CD4-positive, alpha-beta T cell treated with Interleukin-2 at 100 ng/mL for 4 hours (primary cell): ENCODE data around the gene DGKZ.

ENCODE experiments used
- DNase-seq: peaks from one replicate; pipeline ENCODE4 v3.0.0-alpha.2; 2020; ENCODE audit warnings: low spot score

Gene DGKZ

DNA sequence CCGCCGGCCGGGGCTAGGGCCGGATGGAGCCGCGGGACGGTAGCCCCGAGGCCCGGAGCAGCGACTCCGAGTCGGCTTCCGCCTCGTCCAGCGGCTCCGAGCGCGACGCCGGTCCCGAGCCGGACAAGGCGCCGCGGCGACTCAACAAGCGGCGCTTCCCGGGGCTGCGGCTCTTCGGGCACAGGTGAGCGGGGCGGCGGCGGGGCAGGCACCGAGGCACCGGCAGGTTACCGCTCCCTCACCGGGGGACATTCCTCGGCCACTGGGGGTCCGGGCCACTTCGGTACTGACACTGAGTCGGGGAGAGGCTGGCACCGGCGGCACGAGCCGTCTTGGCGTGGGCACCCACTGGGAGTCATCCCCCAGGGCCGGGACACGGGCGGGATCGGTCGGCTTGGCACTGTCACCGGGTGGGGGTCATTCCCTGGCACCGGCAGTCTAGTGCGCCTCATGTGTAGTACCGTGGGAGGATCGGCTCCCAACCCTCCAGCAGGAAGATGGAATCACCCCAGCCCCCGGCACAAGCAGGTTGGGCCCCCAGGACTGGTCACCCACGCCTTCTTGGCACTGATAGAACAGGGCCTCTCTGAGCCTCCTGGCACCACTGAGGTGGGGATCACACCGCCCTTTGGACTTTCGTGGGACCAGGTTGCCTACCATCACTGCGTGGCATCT lies 511 bp downstream of the DGKZ start:
- no peak for DNase-seq

DNA sequence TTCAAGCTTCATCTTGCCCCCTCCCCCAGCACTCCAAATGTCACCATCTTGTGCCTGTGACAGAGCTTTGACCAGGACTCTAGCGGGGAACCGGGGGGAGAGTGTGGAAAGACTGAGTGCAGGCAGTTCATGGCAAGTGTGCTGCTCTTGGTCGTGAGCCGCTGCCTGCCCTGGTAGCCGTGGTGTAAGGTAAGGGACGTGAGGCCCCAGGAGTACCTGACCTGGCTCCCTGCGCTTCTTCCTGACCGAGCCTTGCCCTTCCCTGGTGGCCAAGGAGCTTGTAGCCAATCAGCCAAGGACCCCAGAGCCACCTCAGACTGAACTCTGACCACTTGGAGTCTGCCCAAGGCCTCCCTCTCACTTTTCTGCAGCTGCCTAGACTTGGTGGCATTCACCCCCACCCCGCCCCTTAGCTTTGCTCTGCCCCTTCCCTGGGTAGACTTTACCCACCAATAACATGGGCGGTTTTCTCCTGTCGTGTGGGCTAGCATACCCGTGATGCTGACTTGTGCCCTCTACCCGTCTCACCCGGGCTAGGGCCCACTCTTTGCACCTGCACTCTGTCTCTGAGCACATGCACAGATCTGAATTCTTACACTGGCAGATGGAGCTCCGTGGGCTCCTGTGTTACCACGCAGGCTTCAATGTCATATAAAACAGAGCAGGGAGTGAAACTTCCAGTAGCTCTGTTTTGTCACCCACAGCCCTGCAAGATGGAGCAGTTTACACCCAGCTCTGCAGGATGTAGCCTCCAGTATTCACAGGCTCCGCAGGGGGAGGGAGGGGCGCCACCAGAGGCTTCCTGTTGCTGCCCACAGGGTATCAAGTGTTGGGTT lies 1.5 kb downstream of the DGKZ start:
- DNase-seq: peak; percentile 69

DNA sequence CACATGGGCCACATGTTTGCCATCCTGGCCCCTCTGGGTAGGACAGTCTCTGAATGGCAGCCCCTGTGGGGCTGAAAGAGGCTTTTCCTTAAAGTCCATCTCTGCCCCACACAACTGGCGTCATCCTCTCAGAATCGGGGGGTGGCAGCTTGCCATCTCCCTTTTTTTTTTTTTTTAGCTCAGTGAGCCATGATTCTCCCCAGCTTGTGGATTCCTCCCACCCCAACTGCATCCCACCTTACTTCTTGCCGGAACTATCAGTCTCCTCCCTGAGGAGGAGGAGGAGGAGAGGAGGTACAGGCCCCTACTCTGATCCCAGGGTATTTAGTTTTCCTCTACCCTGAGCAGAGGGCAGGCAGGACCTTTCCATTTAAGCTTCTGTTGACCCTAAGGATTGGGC lies 3.4 kb downstream of the DGKZ start:
- DNase-seq: no peak

DNA sequence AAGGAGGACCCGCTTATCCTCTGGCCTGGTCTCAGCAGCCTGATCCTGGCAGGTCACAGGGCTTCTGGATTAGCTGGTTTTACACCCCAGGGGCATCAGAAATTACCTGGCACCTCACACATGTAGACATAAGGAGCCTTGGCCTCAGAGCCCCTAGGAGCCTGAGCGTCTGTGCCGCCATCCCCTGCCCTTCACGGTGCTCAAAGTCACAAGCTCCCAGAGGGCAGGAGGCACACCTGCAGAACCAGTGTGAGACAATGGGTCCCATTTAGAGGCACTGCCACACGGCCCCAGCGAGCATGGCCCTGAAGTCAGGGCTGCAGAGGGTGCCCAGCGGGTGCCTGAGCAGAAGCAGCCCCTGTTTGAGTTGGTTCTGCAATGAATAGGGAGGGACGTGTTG lies 3.9 kb downstream of the DGKZ start:
- no peak for DNase-seq

DNA sequence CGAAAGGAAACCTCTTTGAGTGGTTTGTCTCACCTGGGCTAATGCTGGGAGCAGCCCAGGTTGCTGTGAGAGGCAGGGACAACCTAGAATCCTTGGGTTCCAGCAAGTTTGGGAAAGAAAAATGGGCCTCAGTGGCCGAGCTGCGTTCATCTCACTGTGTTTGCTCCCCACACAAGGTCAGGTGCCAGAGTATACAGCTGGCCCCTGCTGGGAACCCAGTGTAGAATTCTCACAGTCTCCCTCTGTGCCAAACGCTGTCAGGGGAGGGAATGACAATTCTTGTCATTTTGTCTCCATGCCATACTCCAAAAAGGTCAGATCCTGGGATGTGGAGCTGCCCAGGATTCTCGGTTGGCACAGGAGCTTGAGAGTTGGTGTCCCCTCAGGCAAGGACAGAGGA lies 4.3 kb downstream of the DGKZ start:
- no peak for DNase-seq

DNA sequence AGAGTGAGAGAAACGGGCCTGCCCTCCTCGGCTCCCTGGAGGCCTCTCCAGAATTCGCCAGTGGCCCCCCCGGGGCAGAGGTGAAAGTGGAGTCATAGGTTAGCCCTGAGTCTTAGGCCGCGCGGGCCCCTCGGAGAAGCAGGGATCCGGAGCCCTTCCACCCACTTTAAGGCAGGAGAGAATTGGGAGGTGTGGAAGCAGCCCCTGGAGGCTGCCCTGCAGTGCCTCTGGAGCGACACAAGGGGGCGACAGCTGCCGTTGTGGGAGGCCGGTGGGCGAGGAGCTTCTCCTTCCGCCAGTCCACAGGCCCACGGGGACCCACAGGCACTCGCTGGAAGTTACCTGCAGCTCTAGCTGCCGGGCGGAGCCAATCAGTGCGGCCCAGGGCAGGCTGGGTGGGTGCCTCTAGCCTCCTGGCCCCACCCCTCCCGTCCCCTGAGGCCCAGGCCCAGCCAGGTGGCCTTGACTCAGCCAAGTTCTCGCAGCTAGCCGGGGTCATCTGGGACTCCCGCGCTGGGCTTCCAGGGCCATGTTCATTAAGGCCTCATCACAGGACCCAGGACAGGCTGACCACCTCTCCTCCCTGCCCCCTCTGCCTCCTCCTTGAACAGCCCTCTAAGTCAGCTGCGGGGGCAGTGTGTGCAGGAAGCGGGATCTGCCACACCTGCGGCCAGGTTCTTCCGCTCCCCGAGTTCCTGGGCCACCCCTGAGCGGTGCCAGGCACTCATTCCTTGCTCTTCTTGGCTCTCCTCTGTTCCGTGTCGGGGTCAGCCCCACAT lies 5.0 kb downstream of the DGKZ start:
- DNase-seq: peak; percentile 86

- no peak for DNase-seq
Measured at GRCh38 chr11:46353698-46354097, 6.4 kb downstream of the DGKZ start.

GRCh38 chr11:46356924-46357482 lies 9.7 kb downstream of the DGKZ start:
- DNase-seq: no peak

DNA sequence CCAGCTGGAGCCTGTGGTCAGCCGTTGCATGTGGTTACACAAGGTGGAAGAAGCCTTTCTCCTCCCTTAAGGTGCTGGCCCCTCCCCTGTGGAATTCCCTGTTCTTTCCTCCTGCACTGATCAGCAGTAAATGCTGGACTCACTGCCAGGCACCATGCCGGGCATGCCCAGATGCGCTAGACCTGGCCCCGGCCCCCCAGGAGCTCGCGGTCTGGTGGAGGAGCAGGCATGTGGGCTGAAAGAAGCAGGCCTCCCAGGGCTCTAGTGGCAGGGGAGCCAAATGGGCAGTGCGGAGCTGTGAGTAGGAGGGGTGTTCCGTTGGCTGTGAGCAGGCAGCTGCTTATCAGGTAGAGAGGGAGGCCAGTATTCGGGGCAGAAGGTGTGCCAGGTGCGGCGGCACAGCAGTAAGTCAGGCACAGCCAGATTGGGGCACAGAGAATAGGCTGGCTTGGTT lies 10.2 kb downstream of the DGKZ start:
- no peak for DNase-seq

DNA sequence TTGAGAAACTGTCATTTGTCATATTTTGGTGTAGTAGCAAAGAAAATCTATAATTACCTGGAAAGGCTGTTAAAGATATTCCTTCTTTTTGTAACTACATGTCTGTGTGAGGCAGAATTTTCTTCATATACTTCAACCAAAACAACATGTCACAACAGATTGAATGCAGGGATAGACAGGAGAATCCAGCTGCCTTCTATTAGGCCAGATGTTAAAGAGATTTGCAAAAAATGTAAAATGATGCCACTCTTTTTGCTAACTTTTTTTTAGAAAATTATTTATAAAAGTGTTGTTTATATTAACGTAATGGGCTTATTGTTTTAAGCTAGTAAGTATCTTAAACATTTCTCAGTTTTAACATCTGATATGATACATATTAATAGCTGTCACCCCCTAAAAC lies 12.7 kb downstream of the DGKZ start:
- DNase-seq: no peak

GRCh38 chr11:46360878-46361277 lies 13.6 kb downstream of the DGKZ start:
- DNase-seq: no peak

- DNase-seq: peak; percentile 65
Measured at GRCh38 chr11:46361283-46362155, 14.3 kb downstream of the DGKZ start.

DNA sequence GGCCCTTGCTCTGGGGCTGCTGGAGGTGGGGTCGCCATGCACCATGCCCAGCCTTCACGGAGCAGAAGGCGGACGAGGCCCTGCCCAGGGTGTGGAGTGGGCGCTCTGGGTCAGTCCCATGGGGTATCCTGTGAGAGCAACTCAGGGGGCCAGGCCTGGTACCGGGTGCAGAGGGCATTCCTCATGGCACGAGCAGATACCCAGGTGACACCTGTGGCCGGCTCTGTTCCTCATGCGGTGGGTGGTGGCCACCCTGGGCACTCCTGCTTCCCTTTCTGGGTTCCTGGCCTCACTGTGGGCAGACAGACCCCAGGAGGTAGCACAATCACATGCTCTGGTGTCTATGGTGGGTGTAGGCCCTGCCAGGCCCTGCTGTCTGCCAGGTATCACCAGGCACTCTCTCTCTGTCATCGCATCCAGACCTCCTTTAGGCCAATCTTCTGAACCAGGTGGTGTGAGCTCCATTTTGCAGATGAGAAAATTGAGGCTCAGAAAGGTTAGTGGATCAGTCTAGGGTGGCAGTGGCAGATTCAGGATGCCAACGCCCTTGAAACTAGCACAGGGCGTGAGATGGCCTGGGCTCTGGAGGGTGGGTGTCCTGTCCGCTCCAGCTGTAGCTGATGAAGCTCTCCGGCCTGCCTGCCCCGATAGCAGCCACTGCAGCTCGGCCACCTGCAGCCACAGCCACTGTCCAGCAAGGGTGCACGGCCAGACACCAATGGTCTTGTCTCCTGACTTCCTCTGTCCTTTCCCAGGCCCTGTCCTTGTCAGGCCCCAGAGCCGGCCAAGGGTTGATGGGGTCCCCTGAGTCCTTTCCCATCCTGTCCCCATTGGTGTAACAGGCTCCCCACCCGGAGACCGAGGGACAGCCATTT lies 15.1 kb downstream of the DGKZ start:
- no peak for DNase-seq

GRCh38 chr11:46363031-46363407 lies 15.8 kb downstream of the DGKZ start:
- no peak for DNase-seq

- DNase-seq: no peak
Measured at GRCh38 chr11:46363455-46364005, 16.3 kb downstream of the DGKZ start.

GRCh38 chr11:46364056-46364455 lies 16.8 kb downstream of the DGKZ start:
- DNase-seq: no peak

GRCh38 chr11:46364791-46365190 lies 17.5 kb downstream of the DGKZ start:
- DNase-seq: no peak

GRCh38 chr11:46366260-46366659 lies 19.0 kb downstream of the DGKZ start:
- no peak for DNase-seq

DNA sequence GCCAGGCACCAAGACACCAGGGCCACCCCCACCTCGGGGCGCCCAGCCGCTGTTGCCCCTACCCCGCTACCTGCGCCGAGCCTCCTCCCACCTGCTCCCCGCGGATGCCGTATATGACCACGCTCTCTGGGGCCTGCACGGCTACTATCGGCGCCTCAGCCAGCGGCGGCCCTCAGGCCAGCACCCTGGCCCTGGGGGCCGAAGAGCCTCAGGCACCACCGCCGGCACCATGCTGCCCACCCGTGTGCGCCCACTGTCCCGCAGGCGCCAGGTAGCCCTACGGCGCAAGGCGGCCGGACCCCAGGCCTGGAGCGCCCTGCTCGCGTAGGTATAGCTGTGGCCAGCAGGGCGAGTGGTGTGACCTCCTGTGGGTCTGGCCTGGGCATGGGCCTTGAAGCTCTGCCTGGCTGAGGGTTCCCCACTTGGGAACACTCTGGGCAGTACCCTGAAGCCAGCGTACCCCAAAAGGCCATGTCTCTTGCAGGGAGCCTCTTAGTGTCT lies 19.4 kb downstream of the DGKZ start:
- DNase-seq: no peak
